NCI-H1105 (cell line): ENCODE measurements around the gene TMEM242.

Source experiments
- DNase-seq: peaks from one replicate; lab custom pipeline; 2025; lab: John Stamatoyannopoulos, UW

The TMEM242 gene

DNA sequence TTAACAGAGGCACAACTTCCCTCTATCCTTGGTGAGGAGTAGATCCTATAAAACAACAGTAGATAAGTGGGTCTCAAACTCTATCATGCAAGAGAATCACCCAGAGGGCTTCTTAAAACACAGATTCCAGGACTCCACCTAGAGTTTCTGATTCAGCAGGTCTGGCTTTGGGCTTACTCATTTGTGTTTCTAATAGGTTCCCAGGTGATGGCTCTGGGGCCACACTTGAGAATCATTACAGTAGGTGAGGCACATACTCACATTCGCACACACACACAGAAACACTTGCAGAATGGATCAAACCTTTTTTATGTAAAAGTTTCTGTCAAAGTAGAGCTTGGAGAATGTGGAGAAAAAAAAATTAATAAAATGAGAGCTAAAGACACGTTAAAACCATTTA is 52.4 kb downstream of the TMEM242 start:
- no peak for DNase-seq

DNA sequence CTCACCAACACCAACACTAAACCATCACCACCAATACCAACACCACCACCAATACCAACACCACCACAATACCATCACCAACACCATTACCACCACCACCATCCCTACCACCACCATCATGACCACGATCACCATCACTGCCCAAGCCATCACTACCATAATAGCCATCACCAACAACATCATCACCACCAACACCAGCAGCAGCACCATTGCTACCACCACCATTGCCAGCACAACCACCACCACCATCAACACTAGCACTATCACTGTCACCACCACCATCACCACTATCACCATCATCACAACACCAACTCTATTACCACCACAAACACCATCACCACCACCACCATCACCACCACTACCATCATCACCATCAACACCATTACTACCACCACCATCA is 53.0 kb downstream of the TMEM242 start:
- DNase-seq: no peak

DNA sequence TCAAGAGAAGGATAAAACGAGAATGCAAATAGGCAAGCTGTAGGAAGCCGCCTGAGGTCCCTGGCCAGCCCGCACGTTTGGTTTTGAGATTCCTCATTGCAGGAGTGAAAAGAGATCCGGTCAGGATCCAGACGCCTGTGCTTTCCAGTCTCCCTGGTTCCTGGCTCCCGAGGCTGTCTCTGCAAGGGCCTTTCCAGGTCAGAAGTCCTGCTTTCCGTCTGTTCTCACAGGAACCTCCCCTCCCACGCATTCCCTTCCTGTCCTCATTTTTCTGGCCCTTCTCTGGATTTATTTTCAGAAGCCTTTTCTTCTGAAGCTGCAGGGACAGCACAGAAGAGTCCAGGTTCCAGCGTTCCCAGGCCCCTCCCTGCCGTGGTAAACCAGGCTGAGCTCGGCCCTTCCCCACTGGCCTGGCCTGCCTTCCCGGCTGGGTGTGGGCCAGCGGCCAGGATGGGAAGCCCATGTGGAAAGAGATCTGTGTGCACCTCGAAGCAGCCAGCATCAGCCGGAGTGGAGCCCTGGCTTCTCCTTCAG is 54.0 kb downstream of the TMEM242 start:
- no peak for DNase-seq

DNA sequence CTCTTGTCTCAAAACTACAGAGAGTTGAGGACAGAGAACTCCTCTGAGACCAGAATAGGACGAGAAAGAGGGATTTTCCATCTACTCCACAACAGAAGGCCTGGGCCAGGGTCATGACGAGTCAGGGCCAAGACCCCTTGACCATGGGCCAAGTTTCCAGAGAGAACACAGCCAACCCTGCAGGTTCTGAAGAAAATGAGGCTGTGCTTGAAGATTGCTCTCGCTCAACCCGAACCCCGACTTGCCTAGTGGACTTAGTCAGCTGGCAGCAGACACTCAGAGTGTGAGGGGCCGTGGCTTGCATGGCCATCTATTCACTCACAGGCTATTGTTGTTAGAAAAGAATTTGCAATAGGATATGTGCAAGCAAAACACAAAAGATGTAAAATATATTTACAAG is 54.5 kb downstream of the TMEM242 start:
- no peak for DNase-seq

DNA sequence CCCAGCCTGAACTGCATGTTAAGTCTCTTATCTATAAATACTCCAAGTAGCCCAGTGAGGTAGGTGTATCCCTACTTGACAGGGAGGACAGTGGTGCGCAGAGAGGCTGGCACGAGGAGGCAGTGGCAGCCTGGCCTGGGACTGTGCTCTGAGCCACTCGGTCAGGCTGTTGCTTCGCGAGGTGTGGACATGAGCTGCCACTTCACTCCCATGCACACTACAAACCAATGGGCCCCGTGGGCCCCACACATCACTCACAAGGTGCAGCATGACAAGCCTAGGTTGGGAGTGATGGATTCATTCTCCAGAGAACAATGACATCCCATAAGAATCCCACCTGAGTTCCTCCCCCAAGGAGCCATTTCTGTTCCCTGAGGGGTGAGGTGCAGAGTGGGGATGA is 54.9 kb downstream of the TMEM242 start:
- no peak for DNase-seq

DNA sequence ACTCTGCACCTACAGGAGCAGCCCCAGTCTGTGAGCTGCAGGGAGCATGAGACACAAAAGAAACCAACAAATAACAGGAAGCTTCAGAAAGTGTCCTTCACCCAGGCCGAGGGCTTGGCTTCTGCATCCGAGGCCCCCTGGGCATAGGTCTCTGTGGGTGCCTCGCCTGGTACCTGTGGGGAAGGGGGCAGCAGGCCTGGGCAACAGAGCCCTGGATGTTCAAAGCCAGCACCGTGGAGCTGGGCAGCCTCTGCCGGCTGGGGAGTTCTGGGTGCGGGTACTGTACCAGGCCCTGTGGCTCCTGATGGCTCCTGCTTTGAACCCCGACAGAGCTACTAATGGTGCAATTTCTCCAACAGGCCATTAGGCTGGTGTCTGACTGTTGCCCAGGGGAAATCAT is 55.7 kb downstream of the TMEM242 start:
- DNase-seq: no peak

DNA sequence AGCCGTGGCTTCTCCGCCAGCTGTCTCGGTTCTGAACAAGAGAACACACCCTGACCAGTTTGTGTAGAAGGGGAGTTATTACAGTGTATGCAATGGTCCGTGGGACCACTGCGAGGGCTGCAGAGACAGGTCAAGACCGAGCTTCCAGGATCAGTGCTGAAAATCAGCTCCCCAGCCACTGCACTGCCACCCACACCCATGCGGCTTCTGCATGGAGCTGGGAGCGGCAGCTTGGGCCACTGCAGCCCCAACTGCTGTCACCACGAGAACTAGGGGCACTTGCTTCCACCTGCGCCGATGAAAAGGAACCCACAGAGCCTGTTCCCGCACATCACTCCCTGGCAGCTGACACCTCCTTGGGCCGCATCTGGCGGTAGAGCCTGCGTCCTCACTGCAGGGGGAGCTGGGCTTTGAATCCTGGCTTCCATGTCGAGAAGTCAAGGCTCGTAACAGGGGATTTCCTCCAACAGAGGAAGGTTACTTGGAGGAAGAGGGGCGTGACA is 56.2 kb downstream of the TMEM242 start:
- DNase-seq: no peak

DNA sequence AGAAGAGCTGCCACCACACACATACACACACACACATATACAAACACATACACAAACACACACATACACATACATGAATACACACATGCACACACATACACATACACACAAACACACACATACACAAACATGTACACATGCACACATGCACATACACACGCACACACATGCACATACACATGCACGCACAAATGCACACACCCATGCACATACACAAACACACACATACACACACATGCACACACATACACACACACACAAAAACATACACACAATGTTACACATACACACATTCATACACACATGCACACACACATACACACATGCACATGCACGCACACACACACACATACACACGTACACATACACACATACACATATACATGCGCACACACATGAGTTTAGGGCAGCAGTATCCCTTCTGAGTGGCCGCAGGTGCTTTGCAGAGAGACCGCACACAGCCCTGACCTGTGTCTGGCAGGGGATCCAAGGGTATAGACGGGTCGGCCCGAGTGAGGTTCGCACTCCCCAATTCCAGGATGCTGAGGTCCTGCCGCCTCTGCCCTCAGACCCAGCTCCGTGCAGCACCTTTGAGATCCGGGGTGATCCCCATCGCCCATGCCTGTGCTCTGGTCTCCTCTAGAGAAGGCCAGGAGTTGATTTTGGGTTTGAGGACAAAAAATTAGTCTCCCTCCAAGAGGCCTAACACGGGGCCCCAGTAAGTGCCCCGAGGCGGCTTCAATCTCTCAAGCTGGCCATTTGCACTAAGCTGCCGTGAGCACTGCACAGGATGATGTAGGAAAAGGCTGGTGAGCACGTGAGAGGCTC is 56.8 kb downstream of the TMEM242 start:
- DNase-seq: no peak

DNA sequence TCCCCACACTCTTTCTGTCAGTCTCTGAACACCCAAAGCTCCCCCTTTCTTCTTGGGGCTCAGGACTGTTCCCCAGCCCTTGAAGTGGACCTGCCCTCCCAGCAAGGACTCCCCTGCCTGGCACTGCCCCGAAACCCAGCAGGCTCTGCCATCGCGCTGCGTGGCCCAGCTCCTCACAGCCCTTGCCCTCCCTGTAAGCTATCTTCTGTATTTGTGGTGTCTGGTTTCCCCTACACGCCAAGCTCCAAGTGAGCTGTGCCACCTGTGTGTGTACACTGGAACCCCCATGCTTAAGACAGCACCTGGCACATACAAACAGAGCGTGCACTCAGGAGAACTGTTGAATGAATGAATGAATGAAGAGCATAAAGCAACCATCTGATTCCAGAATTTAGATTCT is 57.7 kb downstream of the TMEM242 start:
- no peak for DNase-seq

DNA sequence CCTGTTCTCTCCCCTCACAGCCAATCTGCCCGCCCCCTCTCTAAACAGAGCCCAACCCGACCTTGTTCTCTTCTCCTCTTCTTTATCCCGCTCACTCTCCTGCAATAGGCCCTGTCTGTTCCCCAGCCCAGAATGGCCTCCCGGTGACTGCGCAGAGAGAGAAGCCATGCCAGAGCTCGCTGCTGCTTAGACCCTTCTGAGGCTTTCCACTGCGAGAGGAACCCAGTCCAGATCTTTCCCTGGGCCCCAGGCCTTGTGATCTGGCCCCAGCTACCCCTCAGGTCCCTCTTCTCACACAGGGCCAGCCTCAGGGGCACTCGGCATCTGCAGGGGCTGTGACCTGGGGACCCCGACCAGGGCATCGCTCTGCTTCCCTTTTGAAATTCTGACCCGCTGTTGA is 58.1 kb downstream of the TMEM242 start:
- no peak for DNase-seq

DNA sequence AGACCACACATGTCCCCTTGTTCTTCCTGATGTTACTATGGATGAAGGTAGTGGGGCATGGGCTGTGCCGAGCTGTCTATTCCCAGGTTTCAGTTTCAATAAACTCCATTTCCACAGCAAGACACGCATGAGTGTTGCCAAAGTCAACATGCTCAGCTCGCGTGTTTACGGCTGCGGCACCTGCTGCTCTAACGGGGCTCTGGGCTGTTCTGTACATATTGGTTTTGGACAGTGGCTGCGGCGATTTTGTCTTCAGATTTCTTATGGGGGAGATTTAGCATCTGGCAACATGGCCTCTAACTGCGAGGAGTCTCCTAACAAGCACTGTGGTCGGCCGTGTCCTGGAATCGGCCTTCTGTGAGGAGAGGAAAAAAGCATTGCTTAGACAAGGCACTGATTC is 58.6 kb downstream of the TMEM242 start:
- peak; percentile 40 for DNase-seq

DNA sequence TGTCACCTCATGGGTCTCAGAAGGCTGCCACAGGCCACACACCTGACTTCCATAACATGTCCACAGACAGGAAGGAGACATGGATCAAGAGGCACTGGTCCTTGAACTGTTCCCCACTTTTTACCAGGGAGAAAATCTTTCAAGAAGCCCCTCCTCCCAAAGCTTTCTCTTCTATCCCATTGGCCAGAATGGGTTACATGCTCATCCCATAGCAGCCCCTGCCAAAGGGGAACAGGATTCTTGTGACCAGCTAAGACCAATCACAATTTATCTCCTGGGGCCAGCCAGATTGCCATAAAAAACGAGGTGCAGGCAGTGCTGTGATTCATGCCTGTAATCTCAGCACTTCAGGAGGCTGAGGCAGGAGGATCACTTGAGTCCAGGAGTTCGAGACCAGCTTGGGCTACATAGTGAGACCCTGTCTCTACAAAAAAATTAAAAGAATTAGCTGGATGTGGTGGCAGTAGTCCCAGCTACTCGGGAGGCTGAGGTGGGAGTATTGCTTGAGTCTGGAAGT is 59.4 kb downstream of the TMEM242 start:
- no peak for DNase-seq

DNA sequence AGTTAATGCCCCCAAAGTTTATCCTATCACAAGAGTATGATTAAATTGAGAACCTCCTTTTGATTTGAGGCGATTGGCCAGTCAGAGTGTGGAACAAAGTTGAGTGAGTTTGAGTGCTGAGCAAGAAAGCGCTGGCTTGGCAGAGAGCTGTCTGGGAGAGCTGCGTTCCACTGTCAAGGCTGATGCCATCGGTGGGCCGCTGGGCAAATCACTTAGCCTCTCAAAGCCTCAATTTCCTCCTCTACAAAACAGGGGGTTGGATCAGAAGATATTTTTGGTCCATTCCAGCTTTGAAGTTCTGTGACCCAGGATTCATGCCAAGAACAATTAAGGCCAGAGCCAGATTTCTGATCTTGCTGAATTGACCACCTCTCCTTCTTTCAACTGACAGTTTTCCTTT is 60.2 kb downstream of the TMEM242 start:
- DNase-seq: no peak

DNA sequence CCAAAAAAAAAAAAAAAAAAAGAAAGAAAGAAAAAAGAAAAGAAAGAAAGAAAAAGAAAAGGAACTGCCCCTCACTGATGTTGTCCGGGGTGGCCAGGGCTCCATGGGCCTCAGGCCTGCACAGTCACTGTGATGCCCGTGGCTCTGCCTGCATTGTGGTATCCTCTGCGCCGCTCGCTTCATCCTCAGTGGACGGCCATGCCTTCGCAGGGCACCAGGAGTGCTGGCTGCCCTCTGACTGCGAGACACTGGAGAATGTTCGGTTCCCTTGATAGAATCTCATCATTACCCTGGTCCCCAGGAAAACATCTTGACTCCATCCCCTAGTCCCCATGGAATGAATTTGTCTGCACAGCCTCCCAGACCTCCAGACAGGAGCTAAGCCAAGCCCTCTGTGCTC is 61.7 kb downstream of the TMEM242 start:
- no peak for DNase-seq

DNA sequence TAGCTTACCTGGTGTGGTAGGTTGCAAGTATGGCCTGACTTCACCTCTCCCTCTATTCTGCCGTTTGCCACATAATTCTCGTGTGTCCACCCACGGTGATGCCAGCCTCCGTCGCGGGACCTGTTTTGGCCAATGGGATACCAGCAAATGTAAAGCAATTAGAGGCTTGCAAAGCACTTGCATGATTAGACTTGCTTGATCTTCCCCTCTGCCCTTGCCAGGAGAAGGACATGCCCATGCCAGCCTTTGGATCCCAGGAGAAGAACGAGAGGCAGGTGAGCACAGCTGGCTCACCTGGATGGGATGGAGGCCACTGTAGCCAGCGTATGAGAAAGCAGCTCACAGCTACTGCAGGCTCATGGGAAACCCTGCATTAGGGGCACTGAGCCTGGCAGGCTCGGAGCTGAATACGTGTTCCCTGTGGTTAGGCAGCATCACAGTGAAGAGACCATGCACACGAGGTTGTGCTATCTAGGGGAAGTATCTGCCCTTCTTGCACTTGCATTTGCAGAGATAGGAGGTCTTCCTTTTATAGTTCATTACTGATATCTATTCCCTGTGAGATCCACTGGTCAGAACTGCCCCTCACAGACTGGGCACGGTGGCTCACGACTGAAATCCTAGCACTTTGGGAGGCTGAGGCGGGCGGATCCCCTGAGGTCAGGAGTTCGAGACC is 62.4 kb downstream of the TMEM242 start:
- DNase-seq: peak; percentile 81

DNA sequence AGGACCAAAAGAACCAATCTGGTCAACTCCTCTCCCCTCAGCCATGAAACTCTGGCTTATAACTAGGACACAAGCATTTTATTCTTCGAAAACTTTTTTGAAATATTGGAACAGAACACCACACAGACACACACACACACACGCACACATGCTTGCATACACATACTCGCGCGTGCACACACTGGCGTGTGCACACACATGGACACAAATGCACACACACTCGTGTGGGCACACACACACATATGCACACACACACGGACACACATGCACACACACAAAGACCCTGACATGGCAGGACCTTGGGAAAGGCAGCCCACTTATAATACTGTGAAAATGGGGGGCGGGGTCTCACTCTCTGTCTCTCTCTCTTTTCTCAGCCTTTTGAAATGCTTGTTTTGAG is 63.9 kb downstream of the TMEM242 start:
- DNase-seq: no peak

DNA sequence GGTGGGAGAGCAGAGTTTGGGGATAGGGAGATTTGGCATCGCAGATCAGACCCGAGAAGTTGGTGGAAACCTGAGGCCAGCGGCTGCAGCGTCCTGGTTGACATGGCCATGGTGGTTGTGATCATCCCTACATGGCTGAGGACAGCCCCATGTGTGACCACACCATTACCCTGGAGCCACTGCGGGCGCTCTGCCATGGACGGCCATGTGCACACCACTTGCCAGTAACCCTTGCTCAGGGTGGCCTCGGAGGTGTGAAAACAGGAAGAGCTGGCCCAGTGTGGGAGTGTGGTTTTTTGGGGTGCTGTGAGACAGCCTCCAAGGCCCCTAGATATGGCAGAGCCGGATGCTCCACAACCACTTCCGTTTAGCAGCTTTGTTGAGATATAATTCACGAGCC is 64.4 kb downstream of the TMEM242 start:
- DNase-seq: no peak

DNA sequence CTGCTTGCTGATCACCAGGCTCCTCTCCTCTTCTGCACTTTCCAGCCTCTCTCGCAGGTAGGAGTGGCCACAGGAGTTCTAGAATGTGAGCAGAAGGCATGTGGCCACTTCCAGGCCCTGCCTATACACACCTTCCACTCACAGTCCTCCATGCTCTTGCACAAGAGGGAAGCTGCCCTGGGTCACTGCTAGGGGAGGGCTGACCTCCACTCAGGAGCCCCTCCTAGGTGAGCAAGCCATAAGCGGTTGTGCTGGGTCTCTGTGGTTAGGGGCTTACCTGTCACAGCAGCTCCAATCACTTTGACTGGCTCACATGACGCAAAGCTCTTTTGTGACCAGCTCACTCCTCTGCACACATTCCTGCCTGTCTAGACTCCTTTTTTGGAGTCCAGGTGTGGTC is 68.2 kb downstream of the TMEM242 start:
- no peak for DNase-seq

DNA sequence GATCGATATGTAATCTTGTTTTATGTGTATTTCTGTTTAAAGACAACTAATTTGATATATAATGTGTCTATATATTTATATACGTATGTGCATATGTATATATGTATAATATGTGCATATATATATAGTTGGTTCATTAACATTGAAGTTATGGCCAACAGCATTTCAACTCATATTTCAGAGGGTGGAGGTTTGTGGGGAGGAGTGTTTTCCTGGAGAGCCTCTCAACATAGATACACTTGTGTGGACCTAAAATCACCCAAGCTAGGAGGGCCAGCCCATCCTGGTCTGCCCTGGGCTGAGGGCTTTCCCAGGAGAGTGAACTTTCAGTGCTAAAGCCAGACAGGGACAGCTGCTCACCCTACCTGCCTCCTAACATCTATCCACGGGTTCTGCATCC is 68.8 kb downstream of the TMEM242 start:
- no peak for DNase-seq

DNA sequence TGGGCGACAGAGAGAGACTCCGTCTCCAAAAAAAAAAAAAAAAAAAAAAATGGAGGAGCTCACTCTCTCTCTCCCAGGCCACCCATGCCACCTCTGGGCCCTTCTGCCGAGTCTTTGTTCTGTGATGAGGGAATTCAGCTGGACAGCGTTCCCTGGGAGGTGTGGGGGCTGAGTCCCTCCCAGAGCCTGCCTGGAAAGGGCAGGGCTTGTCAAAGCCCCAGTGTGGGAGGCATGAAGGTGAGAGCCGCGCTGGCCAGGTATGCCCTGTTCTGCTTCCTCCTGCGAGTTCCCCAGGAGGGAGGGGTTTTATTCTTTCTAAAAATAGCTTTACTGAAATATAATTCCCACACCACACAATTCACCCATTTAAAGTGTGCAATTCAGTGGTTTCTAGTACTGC is 69.6 kb downstream of the TMEM242 start:
- DNase-seq: no peak

DNA sequence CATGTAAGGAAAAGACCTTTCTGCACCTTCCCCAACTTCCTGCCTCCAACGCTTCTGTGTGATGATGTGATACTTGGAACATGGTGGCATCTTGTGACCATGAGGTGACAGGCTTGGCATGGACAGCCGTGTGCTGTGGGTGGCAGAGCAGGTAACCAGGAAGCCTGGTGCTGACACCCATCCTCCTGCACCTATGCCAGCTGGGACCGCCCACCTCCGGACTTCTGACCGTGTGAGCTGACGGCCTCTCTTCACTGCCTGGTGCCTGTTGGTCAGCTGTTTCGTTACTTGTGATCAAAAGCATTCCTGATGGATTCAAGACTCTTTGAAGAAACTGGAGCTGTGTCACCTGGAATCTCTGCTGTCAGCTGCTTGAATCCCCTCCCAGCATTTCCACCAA is 70.3 kb downstream of the TMEM242 start:
- DNase-seq: no peak

DNA sequence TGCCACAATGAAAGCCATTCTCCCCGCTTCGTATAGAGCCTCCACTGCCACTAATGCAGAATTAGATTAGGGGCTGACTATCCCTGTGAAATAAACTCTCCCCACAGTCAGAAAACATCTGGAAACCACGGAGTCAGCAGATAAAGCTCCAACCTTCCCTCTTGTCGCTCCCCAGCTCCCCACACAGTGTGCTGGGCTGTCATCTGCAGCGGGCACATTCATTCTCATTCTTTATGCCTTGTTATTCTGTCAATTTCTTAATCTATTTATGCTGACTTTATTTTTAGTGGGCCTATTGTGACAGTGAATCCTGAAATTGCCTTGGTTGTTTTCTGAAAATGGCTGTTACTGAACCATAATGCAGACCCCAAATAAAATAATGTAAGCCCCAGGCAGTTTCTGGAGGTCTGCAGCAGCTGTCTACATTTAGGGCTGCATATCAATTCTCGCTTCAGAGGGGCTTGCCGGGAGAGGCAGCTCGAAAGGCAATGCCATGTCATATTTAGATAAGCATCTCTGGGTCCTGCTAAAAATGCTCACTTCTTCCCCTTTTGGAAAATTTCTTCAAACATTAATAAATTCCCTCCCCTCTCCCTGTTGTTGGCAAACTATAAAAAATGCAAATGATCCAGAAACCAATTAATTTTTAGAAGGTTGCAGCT is 71.6 kb downstream of the TMEM242 start:
- no peak for DNase-seq

DNA sequence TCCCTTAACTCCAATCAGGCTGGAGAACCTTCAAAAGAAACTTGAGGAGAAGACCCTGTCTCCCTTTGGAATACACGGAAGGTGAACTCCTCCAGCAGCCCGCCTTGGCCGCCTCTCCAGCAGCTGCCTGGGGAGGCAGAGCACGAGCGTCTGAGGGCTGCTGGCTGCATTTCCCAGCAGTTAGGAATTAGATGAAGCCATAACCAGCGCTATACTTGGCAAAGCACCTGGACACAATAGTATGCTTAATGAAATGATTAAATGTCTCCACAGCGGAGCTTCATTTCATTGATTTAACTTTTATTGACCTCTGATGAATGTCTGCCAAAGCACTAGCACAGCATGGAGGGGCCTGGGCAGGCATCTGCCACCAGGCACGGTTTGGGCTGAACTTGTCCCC is 73.5 kb downstream of the TMEM242 start:
- no peak for DNase-seq
